ENCODE results near the gene PRKD1. TPM values are rescaled to one million over a fixed set of nuclear protein-coding genes. Genes with fewer than 3 reads are reported as not detected.
"Not testable (repeated sequence)": the region's sequence is repeated elsewhere in the genome, so short reads cannot be mapped to it uniquely, and the experiment has no call there.

PRKD1 gene
- total RNA-seq, 1 donor: 0.54 TPM

GRCh38 chr14:29802211-29802610, 125.4 kb downstream of the PRKD1 start:
- no peak for DNase-seq (ENCODE audit: low read depth in 2 of 3, low spot score in 2 of 3)

- no peak for DNase-seq (ENCODE audit: low read depth in 2 of 3, low spot score in 2 of 3)
Measured at GRCh38 chr14:29800961-29801360, 126.7 kb downstream of the PRKD1 start.

GRCh38 chr14:29799464-29800095, 128.1 kb downstream of the PRKD1 start:
- DNase-seq (ENCODE audit: low read depth in 2 of 3, low spot score in 2 of 3): no peak

GRCh38 chr14:29798811-29799210, 128.8 kb downstream of the PRKD1 start:
- no peak for DNase-seq (ENCODE audit: low read depth in 2 of 3, low spot score in 2 of 3)

GRCh38 chr14:29798108-29798663, 129.5 kb downstream of the PRKD1 start:
- no peak for DNase-seq (ENCODE audit: low read depth in 2 of 3, low spot score in 2 of 3)

- DNase-seq (ENCODE audit: low read depth in 2 of 3, low spot score in 2 of 3): no peak
Measured at GRCh38 chr14:29796853-29797252, 130.8 kb downstream of the PRKD1 start.

GRCh38 chr14:29789475-29789874, 138.2 kb downstream of the PRKD1 start:
- no peak for DNase-seq (ENCODE audit: low read depth in 2 of 3, low spot score in 2 of 3)

- no peak for DNase-seq (ENCODE audit: low read depth in 2 of 3, low spot score in 2 of 3)
Measured at GRCh38 chr14:29788093-29788492, 139.6 kb downstream of the PRKD1 start.

GRCh38 chr14:29783556-29783955, 144.1 kb downstream of the PRKD1 start:
- DNase-seq (ENCODE audit: low read depth in 2 of 3, low spot score in 2 of 3): no peak

- DNase-seq (ENCODE audit: low read depth in 2 of 3, low spot score in 2 of 3): no peak
Measured at GRCh38 chr14:29782041-29782440, 145.6 kb downstream of the PRKD1 start.

GRCh38 chr14:29777142-29777541, 150.5 kb downstream of the PRKD1 start:
- DNase-seq (ENCODE audit: low read depth in 2 of 3, low spot score in 2 of 3): not testable (repeated sequence)

GRCh38 chr14:29773990-29774389, 153.7 kb downstream of the PRKD1 start:
- DNase-seq (ENCODE audit: low read depth in 2 of 3, low spot score in 2 of 3): no peak

- no peak for DNase-seq (ENCODE audit: low read depth in 2 of 3, low spot score in 2 of 3)
Measured at GRCh38 chr14:29763342-29763858, 164.2 kb downstream of the PRKD1 start.

GRCh38 chr14:29759521-29760340, 167.9 kb downstream of the PRKD1 start:
- DNase-seq (ENCODE audit: low read depth in 2 of 3, low spot score in 2 of 3): no peak

- DNase-seq (ENCODE audit: low read depth in 2 of 3, low spot score in 2 of 3): no peak
Measured at GRCh38 chr14:29757711-29758233, 169.9 kb downstream of the PRKD1 start.

GRCh38 chr14:29757188-29757680, 170.4 kb downstream of the PRKD1 start:
- no peak for DNase-seq (ENCODE audit: low read depth in 2 of 3, low spot score in 2 of 3)

- no peak for DNase-seq (ENCODE audit: low read depth in 2 of 3, low spot score in 2 of 3)
Measured at GRCh38 chr14:29756019-29756385, 171.6 kb downstream of the PRKD1 start.

- no peak for DNase-seq (ENCODE audit: low read depth in 2 of 3, low spot score in 2 of 3)
Measured at GRCh38 chr14:29755311-29756018, 172.2 kb downstream of the PRKD1 start.

- no peak for DNase-seq (ENCODE audit: low read depth in 2 of 3, low spot score in 2 of 3)
Measured at GRCh38 chr14:29754134-29754533, 173.5 kb downstream of the PRKD1 start.

GRCh38 chr14:29752221-29752923, 175.3 kb downstream of the PRKD1 start:
- DNase-seq (ENCODE audit: low read depth in 2 of 3, low spot score in 2 of 3): no peak
